ENCODE measurements around the gene SHFL.

The SHFL gene

DNA sequence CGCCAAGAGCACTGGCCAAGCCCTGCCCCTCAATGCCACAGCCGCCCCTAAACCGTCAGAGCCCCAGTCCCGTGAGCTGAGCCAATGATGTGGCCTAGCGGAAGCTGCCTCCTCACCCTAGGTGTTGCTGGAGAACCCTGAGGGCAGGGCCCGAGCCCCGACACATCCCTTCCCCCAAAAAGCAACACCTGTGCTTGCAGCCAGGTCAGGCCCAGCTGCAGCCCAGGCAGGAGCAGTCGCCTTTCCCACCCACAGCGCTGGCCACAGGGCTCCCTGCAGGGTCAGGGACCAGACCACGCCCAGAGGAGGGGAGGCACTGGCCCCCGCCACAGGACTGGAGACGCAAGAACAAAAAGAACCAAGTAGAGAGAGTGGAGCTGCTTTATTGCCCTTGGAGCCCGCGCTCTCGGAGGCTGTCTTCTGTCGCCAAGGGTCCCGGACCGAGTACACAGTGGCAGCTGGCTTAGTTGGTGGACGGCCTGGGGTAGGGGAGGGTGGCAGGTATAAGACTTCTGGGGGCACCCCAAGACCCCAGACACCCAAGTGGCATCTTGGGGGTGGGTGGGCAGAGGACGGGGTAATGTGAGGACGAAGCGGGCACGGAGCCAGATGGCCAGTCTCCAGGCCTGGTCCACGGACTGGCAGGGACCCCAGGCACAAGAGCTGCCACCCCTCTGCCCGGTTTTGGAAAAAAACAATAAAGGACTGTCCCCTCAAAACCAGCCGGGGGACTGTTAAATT lies 28.7 kb downstream of the SHFL start:
- Histone ChIP-seq H3K27ac (ENCODE audit: low read depth, low read length) (no peak overlapping the region), H3K27me3 (ENCODE audit: control insufficient read depth in 1 of 2, insufficient read depth in 2 of 2, low read length in 2 of 2) (no peaks in the 10 kb centered on the region), H3K36me3 (ENCODE audit: control insufficient read depth in 1 of 2, insufficient read depth in 2 of 2, low read length in 2 of 2) (peaks cover 21 to 60% of the 10 kb centered on the region in 2 donors), H3K4me3 (ENCODE audit: low read depth in 1 of 2, low read length in 2 of 2) (no peak overlapping the region), H3K9me3 (ENCODE audit: control insufficient read depth in 1 of 2, low read length in 2 of 2) (no peaks in the 10 kb centered on the region), H3K4me1 (ENCODE audit: control insufficient read depth in 1 of 2, insufficient read depth in 2 of 2, low read length in 2 of 2) (peaks cover 13 to 23% of the 10 kb centered on the region in 2 donors), H3K9ac (ENCODE audit: low read depth in 1 of 2, low read length in 2 of 2) (no peak overlapping the region)

DNA sequence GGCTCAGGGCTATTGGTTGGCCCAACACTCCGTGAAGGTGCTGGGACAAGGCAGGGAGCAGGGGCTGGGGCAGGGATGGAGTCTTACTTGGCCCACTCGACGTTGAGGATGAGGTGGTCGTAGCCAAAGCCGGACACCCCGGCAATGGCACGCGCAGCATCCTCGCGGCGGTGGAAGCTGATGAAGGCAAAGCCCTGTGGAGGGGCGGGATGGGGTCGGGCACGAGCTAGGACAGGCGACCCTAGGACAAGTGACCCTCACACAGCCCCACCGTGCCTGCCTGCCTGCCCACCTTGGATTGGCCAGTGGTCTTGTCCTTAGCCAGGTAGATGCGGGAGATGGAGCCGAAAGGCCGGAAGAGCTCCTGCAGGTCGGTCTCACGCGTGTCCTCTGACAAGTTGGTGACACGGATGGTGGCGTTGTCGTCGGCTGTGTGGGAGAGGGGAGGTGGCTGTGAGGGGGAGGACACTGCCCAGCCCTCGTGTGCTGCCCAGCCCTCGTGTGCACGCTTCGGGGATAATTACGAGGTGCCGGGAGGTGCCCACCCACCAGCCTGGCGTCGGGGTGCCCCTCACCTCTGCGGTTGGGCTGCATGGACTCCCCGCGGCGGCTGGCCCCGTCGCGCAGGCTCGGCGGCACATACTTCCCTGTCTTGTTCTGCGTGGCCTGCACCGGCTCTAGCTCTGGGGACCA lies 29.4 kb downstream of the SHFL start:
- Histone ChIP-seq H3K27me3 (ENCODE audit: control insufficient read depth in 1 of 2, insufficient read depth in 2 of 2, low read length in 2 of 2) (no peaks in the 10 kb centered on the region), H3K4me3 (ENCODE audit: low read depth in 1 of 2, low read length in 2 of 2) (no peak overlapping the region), H3K36me3 (ENCODE audit: control insufficient read depth in 1 of 2, insufficient read depth in 2 of 2, low read length in 2 of 2) (peaks cover 15 to 53% of the 10 kb centered on the region in 2 donors), H3K27ac (ENCODE audit: low read depth, low read length) (no peak overlapping the region), H3K4me1 (ENCODE audit: control insufficient read depth in 1 of 2, insufficient read depth in 2 of 2, low read length in 2 of 2) (peaks cover 13 to 23% of the 10 kb centered on the region in 2 donors), H3K9ac (ENCODE audit: low read depth in 1 of 2, low read length in 2 of 2) (no peak overlapping the region), H3K9me3 (ENCODE audit: control insufficient read depth in 1 of 2, low read length in 2 of 2) (no peaks in the 10 kb centered on the region)

DNA sequence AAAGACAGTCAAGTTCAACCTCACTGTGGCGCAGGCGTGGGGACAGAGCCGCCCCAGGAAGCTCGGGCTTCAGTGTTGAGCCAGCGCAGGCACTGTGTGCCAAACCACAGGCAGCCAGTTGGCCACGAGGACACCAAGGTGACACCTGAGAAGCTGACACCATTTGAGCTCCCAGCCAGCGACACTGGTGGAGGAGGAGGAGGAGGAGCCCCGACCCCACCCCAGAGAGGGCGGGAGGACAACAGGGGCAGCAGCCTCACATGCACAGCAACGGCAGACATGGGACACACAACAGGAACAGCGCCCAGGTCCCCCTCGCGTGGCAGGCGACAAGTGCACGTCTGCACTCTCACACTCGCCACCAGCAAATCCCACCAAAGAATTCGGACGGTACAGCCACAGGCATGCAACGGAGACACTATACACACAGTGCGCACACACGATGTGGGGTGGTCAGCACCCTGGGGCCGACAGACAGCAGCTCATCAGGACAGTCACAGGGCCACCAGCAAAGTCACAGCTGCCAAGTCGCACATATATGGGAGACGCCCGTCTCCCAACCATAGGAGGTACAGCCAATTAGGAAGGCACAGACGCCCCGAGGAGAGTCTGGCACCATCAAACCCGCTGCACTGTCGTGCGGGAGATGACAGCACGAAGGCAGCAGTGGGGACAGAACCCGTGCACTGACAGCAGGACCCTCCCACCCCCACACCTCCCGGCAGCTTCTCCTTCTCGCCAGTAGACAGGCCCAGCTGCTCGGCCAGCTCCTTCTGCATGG lies 30.2 kb downstream of the SHFL start:
- no peak overlapping the region for H3K9ac ChIP-seq (ENCODE audit: low read depth in 1 of 2, low read length in 2 of 2)
- peaks cover 15 to 47% of the 10 kb centered on the region in 2 donors for H3K36me3 ChIP-seq (ENCODE audit: control insufficient read depth in 1 of 2, insufficient read depth in 2 of 2, low read length in 2 of 2)
- H3K27me3 ChIP-seq (ENCODE audit: control insufficient read depth in 1 of 2, insufficient read depth in 2 of 2, low read length in 2 of 2), result no peaks in the 10 kb centered on the region
- peaks cover 13 to 23% of the 10 kb centered on the region in 2 donors for H3K4me1 ChIP-seq (ENCODE audit: control insufficient read depth in 1 of 2, insufficient read depth in 2 of 2, low read length in 2 of 2)
- no peak overlapping the region for H3K4me3 ChIP-seq (ENCODE audit: low read depth in 1 of 2, low read length in 2 of 2)
- H3K27ac ChIP-seq (ENCODE audit: low read depth, low read length), result no peak overlapping the region
- no peaks in the 10 kb centered on the region for H3K9me3 ChIP-seq (ENCODE audit: control insufficient read depth in 1 of 2, low read length in 2 of 2)

DNA sequence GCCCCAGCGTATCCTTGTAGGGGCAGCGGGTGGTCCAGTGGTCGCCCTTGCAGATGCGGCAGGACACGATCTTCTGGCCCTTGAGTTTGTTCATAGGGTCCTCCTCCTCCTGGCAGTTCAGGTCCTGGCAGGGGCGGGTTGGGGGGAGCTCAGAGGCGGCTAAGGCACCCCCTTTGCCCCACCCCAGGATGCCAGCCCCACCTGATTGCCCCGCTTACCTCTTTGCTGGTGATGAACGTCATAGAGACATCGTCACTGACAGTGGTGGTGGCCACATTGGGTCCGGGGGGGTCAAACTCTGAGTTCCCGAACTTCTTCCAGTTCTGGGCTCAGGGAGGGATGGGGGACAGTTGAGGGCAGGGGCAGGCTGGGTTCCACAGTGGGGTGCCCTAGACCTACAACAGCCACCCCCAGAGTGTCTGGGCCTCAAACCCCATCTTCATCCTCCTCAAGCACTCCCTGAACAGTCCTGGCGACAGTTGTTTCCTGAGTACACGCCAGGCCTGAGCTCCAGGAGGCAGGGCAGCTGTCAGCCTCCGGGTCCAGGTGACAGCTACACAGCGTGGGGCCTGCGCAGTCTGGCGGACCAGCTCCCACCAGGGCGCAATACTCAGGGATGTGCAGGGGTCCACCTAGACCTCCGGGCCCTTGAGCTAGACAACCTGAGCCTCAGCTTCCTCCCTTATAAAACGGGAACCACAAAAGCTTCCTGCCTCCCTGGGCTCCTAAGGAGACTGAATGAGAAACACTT lies 30.9 kb downstream of the SHFL start:
- H3K9ac ChIP-seq (ENCODE audit: low read depth in 1 of 2, low read length in 2 of 2), result no peak overlapping the region
- peaks cover 13 to 23% of the 10 kb centered on the region in 2 donors for H3K4me1 ChIP-seq (ENCODE audit: control insufficient read depth in 1 of 2, insufficient read depth in 2 of 2, low read length in 2 of 2)
- no peaks in the 10 kb centered on the region for H3K9me3 ChIP-seq (ENCODE audit: control insufficient read depth in 1 of 2, low read length in 2 of 2)
- H3K27ac ChIP-seq (ENCODE audit: low read depth, low read length), result no peak overlapping the region
- peaks cover 15 to 44% of the 10 kb centered on the region in 2 donors for H3K36me3 ChIP-seq (ENCODE audit: control insufficient read depth in 1 of 2, insufficient read depth in 2 of 2, low read length in 2 of 2)
- H3K4me3 ChIP-seq (ENCODE audit: low read depth in 1 of 2, low read length in 2 of 2), result no peak overlapping the region
- H3K27me3 ChIP-seq (ENCODE audit: control insufficient read depth in 1 of 2, insufficient read depth in 2 of 2, low read length in 2 of 2), result no peaks in the 10 kb centered on the region

DNA sequence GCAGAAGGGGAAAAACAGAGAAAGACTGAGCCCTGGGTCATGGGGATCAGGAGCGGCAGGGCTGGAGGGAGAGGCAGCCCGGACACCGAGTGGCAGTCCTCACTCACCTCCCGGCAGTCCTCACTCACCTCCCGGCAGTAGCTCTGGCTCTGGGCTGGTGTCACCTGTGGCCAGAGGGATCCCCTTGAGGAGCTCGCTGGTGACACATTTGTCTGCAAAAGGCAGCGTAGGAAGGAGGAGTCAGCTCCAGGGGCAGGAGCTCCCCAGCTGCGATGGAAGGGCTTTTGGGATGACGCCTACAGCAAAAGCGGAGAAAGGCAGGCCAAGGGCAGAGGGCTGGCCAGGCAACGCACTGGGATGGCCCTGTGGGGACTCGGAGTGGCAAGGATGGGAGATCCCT lies 32.8 kb downstream of the SHFL start:
- H3K36me3 ChIP-seq (ENCODE audit: control insufficient read depth in 1 of 2, insufficient read depth in 2 of 2, low read length in 2 of 2), result peaks cover 15 to 44% of the 10 kb centered on the region in 2 donors
- peak overlapping the region; percentile 94 to 95 for H3K9ac ChIP-seq (ENCODE audit: low read depth in 1 of 2, low read length in 2 of 2)
- no peak overlapping the region for H3K27ac ChIP-seq (ENCODE audit: low read depth, low read length)
- H3K9me3 ChIP-seq (ENCODE audit: control insufficient read depth in 1 of 2, low read length in 2 of 2), result no peaks in the 10 kb centered on the region
- peaks cover 9 to 11% of the 10 kb centered on the region in 2 donors for H3K4me1 ChIP-seq (ENCODE audit: control insufficient read depth in 1 of 2, insufficient read depth in 2 of 2, low read length in 2 of 2)
- H3K27me3 ChIP-seq (ENCODE audit: control insufficient read depth in 1 of 2, insufficient read depth in 2 of 2, low read length in 2 of 2), result no peaks in the 10 kb centered on the region
- peak overlapping the region; percentile 87 to 98 for H3K4me3 ChIP-seq (ENCODE audit: low read depth in 1 of 2, low read length in 2 of 2)

DNA sequence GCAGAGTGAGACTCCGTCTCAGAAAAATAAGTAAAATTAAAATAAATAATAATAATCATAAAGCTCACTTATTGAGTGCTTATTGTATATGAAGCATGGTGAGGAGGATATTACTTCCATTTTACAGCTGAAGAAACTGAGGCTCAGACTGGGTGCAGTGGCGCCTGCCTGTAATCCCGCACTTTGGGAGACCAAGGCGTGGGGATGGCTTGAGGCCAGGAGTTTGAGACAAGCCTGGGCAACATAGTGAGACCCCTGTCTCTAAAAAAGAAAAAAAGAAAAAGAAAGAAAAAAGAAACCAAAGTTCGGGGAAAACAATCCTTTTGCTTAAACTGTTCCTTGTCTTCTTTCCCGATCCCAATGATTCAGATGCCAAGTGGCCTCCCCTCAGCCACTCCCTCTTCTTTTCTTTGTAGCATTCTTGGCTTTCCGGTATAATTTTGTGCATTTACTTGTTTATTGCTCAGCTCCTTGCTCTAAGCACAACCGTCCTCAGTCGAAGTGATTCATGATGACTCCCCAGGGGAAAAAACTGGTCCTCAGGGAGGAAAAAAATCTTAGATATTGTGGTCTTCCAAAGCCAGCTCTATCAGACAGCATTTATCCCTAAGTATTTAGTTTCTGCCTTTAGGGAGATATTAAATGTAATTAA lies 34.5 kb downstream of the SHFL start:
- Histone ChIP-seq H3K27ac (ENCODE audit: low read depth, low read length) (no peak overlapping the region), H3K27me3 (ENCODE audit: control insufficient read depth in 1 of 2, insufficient read depth in 2 of 2, low read length in 2 of 2) (no peaks in the 10 kb centered on the region), H3K4me3 (ENCODE audit: low read depth in 1 of 2, low read length in 2 of 2) (no peak overlapping the region), H3K9ac (ENCODE audit: low read depth in 1 of 2, low read length in 2 of 2) (no peak overlapping the region), H3K4me1 (ENCODE audit: control insufficient read depth in 1 of 2, insufficient read depth in 2 of 2, low read length in 2 of 2) (peaks cover 9 to 11% of the 10 kb centered on the region in 2 donors), H3K9me3 (ENCODE audit: control insufficient read depth in 1 of 2, low read length in 2 of 2) (no peaks in the 10 kb centered on the region), H3K36me3 (ENCODE audit: control insufficient read depth in 1 of 2, insufficient read depth in 2 of 2, low read length in 2 of 2) (peaks cover 15 to 28% of the 10 kb centered on the region in 2 donors)

DNA sequence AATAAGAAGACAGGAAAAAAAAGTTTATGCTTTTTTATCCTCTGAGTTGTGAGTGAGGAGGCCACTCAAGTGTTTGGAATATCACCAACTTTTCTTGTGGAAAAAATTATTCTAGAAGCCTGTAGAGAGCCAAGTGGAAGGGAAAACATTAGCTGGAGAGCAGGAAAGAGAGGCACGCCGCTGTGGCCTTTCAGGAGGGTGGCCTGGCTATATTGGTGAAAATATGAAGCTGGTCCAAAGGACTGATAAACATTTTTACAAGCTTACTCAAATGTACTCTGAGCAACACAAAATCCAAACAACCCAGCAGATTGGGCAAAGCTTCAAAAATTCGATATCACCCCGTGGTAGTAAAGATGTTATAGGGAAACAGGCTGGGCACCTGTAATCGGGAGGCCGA lies 35.9 kb downstream of the SHFL start:
- no peaks in the 10 kb centered on the region for H3K9me3 ChIP-seq (ENCODE audit: control insufficient read depth in 1 of 2, low read length in 2 of 2)
- no peaks in the 10 kb centered on the region for H3K27me3 ChIP-seq (ENCODE audit: control insufficient read depth in 1 of 2, insufficient read depth in 2 of 2, low read length in 2 of 2)
- peaks cover 9 to 11% of the 10 kb centered on the region in 2 donors for H3K4me1 ChIP-seq (ENCODE audit: control insufficient read depth in 1 of 2, insufficient read depth in 2 of 2, low read length in 2 of 2)
- H3K36me3 ChIP-seq (ENCODE audit: control insufficient read depth in 1 of 2, insufficient read depth in 2 of 2, low read length in 2 of 2), result peaks cover 7 to 14% of the 10 kb centered on the region in 2 donors
- no peak overlapping the region for H3K9ac ChIP-seq (ENCODE audit: low read depth in 1 of 2, low read length in 2 of 2)
- no peak overlapping the region for H3K27ac ChIP-seq (ENCODE audit: low read depth, low read length)
- no peak overlapping the region for H3K4me3 ChIP-seq (ENCODE audit: low read depth in 1 of 2, low read length in 2 of 2)

DNA sequence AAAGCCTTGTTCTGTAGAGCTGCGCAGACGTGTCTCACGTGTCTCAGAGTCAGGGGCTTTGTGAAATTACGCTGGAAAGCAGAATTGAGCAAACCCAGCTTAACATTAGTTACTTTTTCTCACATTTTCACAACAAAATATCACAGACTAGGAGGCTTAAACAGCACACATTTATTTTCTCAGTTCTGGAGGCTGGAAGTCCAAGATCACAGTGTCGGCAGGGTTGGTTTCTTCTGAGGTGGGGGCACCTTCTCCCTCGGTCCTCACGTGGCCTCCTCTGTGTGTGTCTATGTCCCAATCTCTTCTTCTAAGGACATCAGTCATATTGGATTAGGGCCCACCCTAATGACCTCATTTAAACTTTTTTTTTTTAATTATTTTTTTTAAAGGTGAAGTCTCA lies 38.3 kb downstream of the SHFL start:
- no peak overlapping the region for H3K4me3 ChIP-seq (ENCODE audit: low read depth in 1 of 2, low read length in 2 of 2)
- no peaks in the 10 kb centered on the region for H3K9me3 ChIP-seq (ENCODE audit: control insufficient read depth in 1 of 2, low read length in 2 of 2)
- no peaks in the 10 kb centered on the region for H3K4me1 ChIP-seq (ENCODE audit: control insufficient read depth in 1 of 2, insufficient read depth in 2 of 2, low read length in 2 of 2)
- H3K36me3 ChIP-seq (ENCODE audit: control insufficient read depth in 1 of 2, insufficient read depth in 2 of 2, low read length in 2 of 2), result no peaks in the 10 kb centered on the region
- H3K27ac ChIP-seq (ENCODE audit: low read depth, low read length), result no peak overlapping the region
- H3K27me3 ChIP-seq (ENCODE audit: control insufficient read depth in 1 of 2, insufficient read depth in 2 of 2, low read length in 2 of 2), result no peaks in the 10 kb centered on the region
- no peak overlapping the region for H3K9ac ChIP-seq (ENCODE audit: low read depth in 1 of 2, low read length in 2 of 2)

DNA sequence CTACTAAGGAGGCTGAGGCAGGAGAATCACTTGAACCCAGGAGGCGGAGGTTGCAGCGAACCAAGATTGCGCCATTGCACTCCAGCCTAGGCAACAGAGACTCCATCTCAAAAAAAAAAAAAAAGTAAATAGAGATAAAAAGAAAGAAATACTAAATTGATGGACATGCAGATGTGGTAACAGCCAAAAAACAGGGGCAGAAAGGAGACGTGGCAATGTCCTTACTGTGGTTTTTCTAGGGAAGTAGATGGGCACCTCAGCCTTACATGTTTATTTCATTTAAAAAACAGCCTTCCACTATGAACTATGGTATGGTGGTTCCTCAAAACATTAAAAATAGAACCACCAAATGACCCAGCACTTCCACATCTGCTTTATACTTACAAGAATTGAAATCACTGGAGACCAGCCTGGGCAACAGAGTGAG lies 40.1 kb downstream of the SHFL start:
- Histone ChIP-seq H3K4me1 (ENCODE audit: control insufficient read depth in 1 of 2, insufficient read depth in 2 of 2, low read length in 2 of 2) (no peaks in the 10 kb centered on the region), H3K36me3 (ENCODE audit: control insufficient read depth in 1 of 2, insufficient read depth in 2 of 2, low read length in 2 of 2) (peaks cover 0 to 5% of the 10 kb centered on the region in 2 donors), H3K27me3 (ENCODE audit: control insufficient read depth in 1 of 2, insufficient read depth in 2 of 2, low read length in 2 of 2) (no peaks in the 10 kb centered on the region), H3K9ac (ENCODE audit: low read depth in 1 of 2, low read length in 2 of 2) (no peak overlapping the region), H3K9me3 (ENCODE audit: control insufficient read depth in 1 of 2, low read length in 2 of 2) (no peaks in the 10 kb centered on the region), H3K4me3 (ENCODE audit: low read depth in 1 of 2, low read length in 2 of 2) (no peak overlapping the region), H3K27ac (ENCODE audit: low read depth, low read length) (no peak overlapping the region)
